RWPE2 (cell line): Measurements from ENCODE around the gene GALNT10.

Experiments used
- ATAC-seq: fragments of 200-7000 bp; cut with Tn5 transposase; 3 replicates; pipeline ENCODE4 v1.9.1; 2021; ENCODE audit warnings: low read depth
- DNase-seq: peaks from one replicate; pipeline ENCODE4 v3.0.0-alpha.2; 2020; ENCODE audit warnings: low spot score
- H3K27ac ChIP-seq: fragments of 450-650 bp; 2 replicates; pipeline ENCODE4 v1.5.1; 2017; ENCODE audit warnings: mild to moderate bottlenecking; ENCODE audit not compliant: poor library complexity, severe bottlenecking
- H3K27me3 ChIP-seq: fragments of 250-450 bp; sonication (Bioruptor Pico); 2 replicates; pipeline ENCODE4 v1.5.1; 2021; ENCODE audit warnings: mild to moderate bottlenecking, moderate library complexity; ENCODE audit not compliant: insufficient read depth, poor library complexity, severe bottlenecking
- H3K36me3 ChIP-seq: fragments of 250-450 bp; sonication (Bioruptor Pico); 2 replicates; pipeline ENCODE4 v1.5.1; 2020; ENCODE audit warnings: low read depth, mild to moderate bottlenecking, moderate library complexity
- H3K4me1 ChIP-seq: fragments of 250-450 bp; sonication (Bioruptor Pico); 2 replicates; pipeline ENCODE4 v1.5.1; 2021; ENCODE audit warnings: mild to moderate bottlenecking, moderate library complexity; ENCODE audit not compliant: insufficient read depth, poor library complexity, severe bottlenecking
- H3K4me3 ChIP-seq: fragments of 250-450 bp; sonication (Bioruptor Pico); 2 replicates; pipeline ENCODE4 v1.5.1; 2021; ENCODE audit warnings: mild to moderate bottlenecking, moderate library complexity; ENCODE audit not compliant: severe bottlenecking
- H3K9me3 ChIP-seq: fragments of 250-450 bp; sonication (Bioruptor Pico); 2 replicates; pipeline ENCODE4 v1.5.1; 2021; ENCODE audit warnings: mild to moderate bottlenecking, moderate library complexity; ENCODE audit not compliant: severe bottlenecking
- TF ChIP-seq, protein P1 (sequence below): fragments of 450-650 bp; IDR thresholded peaks from one replicate; pipeline ENCODE4 v1.5.1; 2017; ENCODE audit warnings: mild to moderate bottlenecking, moderate library complexity; ENCODE audit not compliant: poor library complexity, severe bottlenecking

Gene GALNT10

DNA sequence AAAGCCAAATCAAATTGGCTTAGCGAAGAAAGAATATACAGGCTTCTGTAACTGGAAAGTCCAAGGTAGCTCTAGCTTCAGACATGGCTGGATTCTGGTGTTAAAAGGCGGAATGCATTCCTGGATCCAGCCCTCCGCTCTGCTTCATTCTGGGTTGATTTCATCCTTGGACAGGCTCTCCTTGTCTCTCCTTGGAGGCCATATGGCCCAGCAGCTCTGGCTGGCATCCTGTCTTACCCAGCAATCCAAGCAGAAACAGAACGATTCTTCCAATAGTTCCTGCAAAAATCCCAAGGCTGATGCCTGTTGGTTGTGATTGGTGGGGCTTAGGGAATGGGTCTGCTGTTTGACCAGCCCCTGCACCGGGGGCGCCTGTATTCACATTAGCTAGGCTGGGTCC, 218.3 kb downstream of the GALNT10 start:
- TF ChIP-seq, protein P1, sequence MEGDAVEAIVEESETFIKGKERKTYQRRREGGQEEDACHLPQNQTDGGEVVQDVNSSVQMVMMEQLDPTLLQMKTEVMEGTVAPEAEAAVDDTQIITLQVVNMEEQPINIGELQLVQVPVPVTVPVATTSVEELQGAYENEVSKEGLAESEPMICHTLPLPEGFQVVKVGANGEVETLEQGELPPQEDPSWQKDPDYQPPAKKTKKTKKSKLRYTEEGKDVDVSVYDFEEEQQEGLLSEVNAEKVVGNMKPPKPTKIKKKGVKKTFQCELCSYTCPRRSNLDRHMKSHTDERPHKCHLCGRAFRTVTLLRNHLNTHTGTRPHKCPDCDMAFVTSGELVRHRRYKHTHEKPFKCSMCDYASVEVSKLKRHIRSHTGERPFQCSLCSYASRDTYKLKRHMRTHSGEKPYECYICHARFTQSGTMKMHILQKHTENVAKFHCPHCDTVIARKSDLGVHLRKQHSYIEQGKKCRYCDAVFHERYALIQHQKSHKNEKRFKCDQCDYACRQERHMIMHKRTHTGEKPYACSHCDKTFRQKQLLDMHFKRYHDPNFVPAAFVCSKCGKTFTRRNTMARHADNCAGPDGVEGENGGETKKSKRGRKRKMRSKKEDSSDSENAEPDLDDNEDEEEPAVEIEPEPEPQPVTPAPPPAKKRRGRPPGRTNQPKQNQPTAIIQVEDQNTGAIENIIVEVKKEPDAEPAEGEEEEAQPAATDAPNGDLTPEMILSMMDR = no peak
- no peak overlapping the region for H3K27ac ChIP-seq
- no peaks in the 10 kb centered on the region for H3K9me3 ChIP-seq
- DNase-seq (no peak), ATAC-seq (no peak)
- peaks cover 8% of the 10 kb centered on the region for H3K36me3 ChIP-seq
- no peak overlapping the region for H3K4me3 ChIP-seq
- H3K4me1 ChIP-seq = peaks cover 5% of the 10 kb centered on the region
- no peaks in the 10 kb centered on the region for H3K27me3 ChIP-seq

DNA sequence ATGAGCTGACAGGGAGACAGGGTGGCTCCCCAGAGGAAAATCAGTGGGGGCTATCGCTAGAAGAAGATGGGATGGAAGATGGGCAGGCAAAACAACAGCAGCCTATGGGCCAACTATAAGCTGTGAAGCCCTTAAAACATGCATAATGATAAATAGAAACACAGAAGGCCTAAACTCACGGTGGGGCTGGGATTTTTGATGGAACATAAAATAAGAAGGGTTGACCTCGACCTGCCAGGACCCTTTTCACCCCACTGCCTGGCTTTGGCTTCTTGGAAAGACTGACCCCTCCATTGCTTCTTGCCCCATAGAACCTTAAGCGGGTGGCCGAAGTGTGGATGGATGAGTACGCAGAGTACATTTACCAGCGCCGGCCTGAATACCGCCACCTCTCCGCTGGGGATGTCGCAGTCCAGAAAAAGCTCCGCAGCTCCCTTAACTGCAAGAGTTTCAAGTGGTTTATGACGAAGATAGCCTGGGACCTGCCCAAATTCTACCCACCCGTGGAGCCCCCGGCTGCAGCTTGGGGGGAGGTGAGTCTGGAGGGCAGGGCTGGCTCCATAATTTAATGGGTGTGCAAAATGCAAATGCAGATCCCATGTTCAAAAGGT, 218.8 kb downstream of the GALNT10 start:
- TF ChIP-seq, protein P1 = no peak
- DNase-seq (no peak), ATAC-seq (no peak)
- H3K9me3 ChIP-seq = no peaks in the 10 kb centered on the region
- no peaks in the 10 kb centered on the region for H3K27me3 ChIP-seq
- H3K27ac ChIP-seq = no peak overlapping the region
- peaks cover 11% of the 10 kb centered on the region for H3K36me3 ChIP-seq
- no peak overlapping the region for H3K4me3 ChIP-seq
- peaks cover 5% of the 10 kb centered on the region for H3K4me1 ChIP-seq

DNA sequence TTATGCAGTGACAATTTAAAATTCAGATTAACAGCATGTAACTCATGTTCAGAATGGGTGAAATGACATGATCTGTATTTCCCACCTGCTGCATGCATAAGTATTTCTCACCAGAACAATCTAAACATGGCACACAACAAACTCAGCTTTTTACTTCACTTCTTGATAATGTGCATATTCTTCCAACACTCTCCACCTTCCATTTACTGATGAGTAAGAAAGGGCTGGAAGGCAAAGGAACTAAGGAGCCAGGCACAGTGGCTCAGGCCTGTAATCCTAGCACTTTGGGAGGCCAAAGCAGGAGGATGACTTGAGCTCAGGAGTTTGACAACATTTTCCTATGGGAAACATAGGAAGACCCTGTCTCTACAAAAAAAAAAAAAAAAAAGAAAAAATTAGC, 219.5 kb downstream of the GALNT10 start:
- no peak for DNase-seq

DNA sequence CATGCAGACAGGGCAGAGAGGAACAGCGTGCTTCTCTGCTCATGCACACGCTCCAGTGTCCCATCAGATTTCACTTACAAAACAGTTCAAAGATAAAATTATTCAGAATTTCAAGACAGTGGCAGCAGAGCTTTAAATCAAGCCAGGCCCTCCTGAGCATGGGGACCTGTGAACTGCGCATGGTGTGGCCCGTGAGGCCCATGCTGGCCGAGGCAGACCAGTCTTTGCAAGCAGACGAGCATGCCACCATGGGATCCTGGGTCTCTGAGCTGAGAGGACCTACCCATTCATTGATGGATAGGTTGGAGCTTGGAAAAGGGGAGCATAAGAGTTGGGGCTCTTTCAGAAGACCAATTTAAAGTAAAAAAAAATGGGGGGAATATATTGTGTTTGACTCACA, 220.3 kb downstream of the GALNT10 start:
- Histone ChIP-seq H3K27me3 (no peaks in the 10 kb centered on the region), H3K4me3 (no peak overlapping the region), H3K27ac (no peak overlapping the region), H3K4me1 (peaks cover 5% of the 10 kb centered on the region), H3K36me3 (peaks cover 14% of the 10 kb centered on the region), H3K9me3 (no peaks in the 10 kb centered on the region)
- ATAC-seq (no peak), DNase-seq (no peak)
- TF ChIP-seq, protein P1 = no peak

More for the DNA sequence above, 219.5 kb downstream of the GALNT10 start:
- H3K27me3 ChIP-seq = no peaks in the 10 kb centered on the region
- no peak overlapping the region for H3K4me3 ChIP-seq
- H3K27ac ChIP-seq = no peak overlapping the region
- H3K9me3 ChIP-seq = no peaks in the 10 kb centered on the region
- H3K4me1 ChIP-seq = peaks cover 5% of the 10 kb centered on the region
- ATAC-seq = no peak
- TF ChIP-seq, protein P1 = no peak
- peaks cover 11% of the 10 kb centered on the region for H3K36me3 ChIP-seq

DNA sequence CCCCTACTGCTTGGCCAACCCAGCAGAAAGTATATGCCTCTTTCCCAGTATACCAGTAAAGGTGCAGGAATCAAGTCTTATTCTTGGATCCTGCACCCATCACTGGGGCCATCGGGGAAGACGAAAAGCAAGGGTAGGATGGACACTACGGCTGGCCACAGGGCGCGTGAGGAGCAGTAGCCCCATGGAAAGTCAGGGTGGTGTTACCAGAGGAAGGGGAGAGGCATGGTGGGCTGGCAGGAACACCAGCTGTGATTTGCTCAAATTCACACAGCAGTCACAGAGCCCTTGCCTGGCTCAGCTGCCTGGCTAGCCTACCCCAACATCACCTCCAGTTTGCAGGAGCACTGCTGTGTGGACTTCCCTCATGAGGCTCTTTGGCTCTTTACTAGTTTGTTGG, 220.8 kb downstream of the GALNT10 start:
- H3K36me3 ChIP-seq = peaks cover 14% of the 10 kb centered on the region
- no peak for ATAC-seq
- H3K27ac ChIP-seq = no peak overlapping the region
- H3K4me3 ChIP-seq = no peak overlapping the region
- no peak for DNase-seq
- H3K9me3 ChIP-seq = no peaks in the 10 kb centered on the region
- no peaks in the 10 kb centered on the region for H3K27me3 ChIP-seq
- no peaks in the 10 kb centered on the region for H3K4me1 ChIP-seq
- TF ChIP-seq, protein P1 = no peak
